Liver (tissue), 9 donors: ENCODE results near the gene TPSG1. TPM values are rescaled to one million over a fixed set of nuclear protein-coding genes. Genes with fewer than 3 reads are reported as not detected.
"Not testable (repeated sequence)": the region's sequence is repeated elsewhere in the genome, so short reads cannot be mapped to it uniquely, and the experiment has no call there.

Experiments used
- DNase-seq: peaks from one replicate; pipeline ENCODE4 v3.0.0-alpha.2; 2017; ENCODE audit warnings: low spot score
- H3K27ac ChIP-seq, 2 donors: one replicate each; pipeline ENCODE4 v1.7.0; 2013; ENCODE audit warnings: inconsistent platforms in 2 of 2, low read length in 2 of 2, control low read depth in 1 of 2, low read depth in 1 of 2, mild to moderate bottlenecking in 1 of 2
- H3K27me3 ChIP-seq, 4 donors: one replicate each; pipeline versions ENCODE4 v1.6.1 to v1.7.0; 2013; ENCODE audit warnings: low read length in 3 of 4, inconsistent platforms in 1 of 4, mild to moderate bottlenecking in 1 of 4, moderate library complexity in 1 of 4; ENCODE audit not compliant: control insufficient read depth in 4 of 4, insufficient read depth in 4 of 4
- H3K36me3 ChIP-seq, 4 donors: one replicate each; pipeline versions ENCODE4 v1.6.1 to v1.7.0; 2013; ENCODE audit warnings: low read length in 3 of 4, mild to moderate bottlenecking in 3 of 4, low read depth in 1 of 4, moderate library complexity in 1 of 4; ENCODE audit not compliant: control insufficient read depth in 4 of 4, insufficient read depth in 3 of 4
- H3K4me1 ChIP-seq, 4 donors: one replicate each; pipeline versions ENCODE4 v1.6.1 to v1.7.0; 2013; ENCODE audit warnings: low read length in 3 of 4, mild to moderate bottlenecking in 3 of 4, moderate library complexity in 1 of 4; ENCODE audit not compliant: control insufficient read depth in 4 of 4, insufficient read depth in 4 of 4
- H3K4me3 ChIP-seq, 3 donors: one replicate each; pipeline versions ENCODE4 v1.6.1 to v1.7.0; 2013; ENCODE audit warnings: low read length in 3 of 3, control low read depth in 1 of 3, low read depth in 1 of 3, mild to moderate bottlenecking in 1 of 3
- H3K9ac ChIP-seq, 2 donors: one replicate each; pipeline ENCODE4 v1.7.0; 2013; ENCODE audit warnings: low read length in 2 of 2, mild to moderate bottlenecking in 2 of 2, moderate library complexity in 2 of 2, control low read depth in 1 of 2, low read depth in 1 of 2
- H3K9me3 ChIP-seq, 4 donors: one replicate each; pipeline versions ENCODE4 v1.6.1 to v1.7.0; 2013; ENCODE audit warnings: low read length in 3 of 4; ENCODE audit not compliant: control insufficient read depth in 4 of 4
- NR2F2 ChIP-seq: IDR thresholded peaks from 2 replicates; pipeline ENCODE4 v1.6.1; 2016; ENCODE audit warnings: antibody characterized with exemption
- REST ChIP-seq: IDR thresholded peaks from 2 replicates; pipeline ENCODE4 v1.6.1; 2016; ENCODE audit warnings: antibody characterized with exemption, mild to moderate bottlenecking
- WGBS: extraction: QIAGEN DNeasy Blood & Tissue Kit; methylation state at CpG from one replicate; pipeline ENCODE4 v1.1.7; 2013; 5-methylcytosine and 5-hydroxymethylcytosine counted together
- polyA plus RNA-seq, 2 donors: library from polyadenylated mRNA; stranded (reverse) in 1 of 2; unstranded in 1 of 2; fragments of 200-250 nt in 1 of 2; fragments of >200 nt in 1 of 2; fragmentation: Nextera tagmentation in 1 of 2; extraction: Ambion mirVana in 1 of 2; gene quantifications; one replicate each; pipeline versions ENCODE4 v1.2.1 to v1.2.3, GENCODE V29; 2013 to 2015
- total RNA-seq, 2 donors: library from RNA; depleted of rRNA; stranded (reverse); fragments of >200 nt; gene quantifications; one replicate each; pipeline ENCODE4 v1.2.3, GENCODE V29; 2014
- TF ChIP-seq, protein P1 (sequence below): IDR thresholded peaks from 2 replicates; pipeline ENCODE4 v1.6.1; 2016; ENCODE audit warnings: antibody characterized with exemption
- donor health status: healthy.
- donor health status: healthy.
- donor health status: healthy.
- donor health status: healthy.
- donor health status: healthy.

TPSG1 gene
- total and polyA plus RNA-seq, 4 donors, result 0.55 TPM; not detected in 3

GRCh38 chr16:1256874-1257322, 31.8 kb upstream of the TPSG1 start (continued):
- no peak for TF ChIP-seq REST
- TF ChIP-seq, protein P1, sequence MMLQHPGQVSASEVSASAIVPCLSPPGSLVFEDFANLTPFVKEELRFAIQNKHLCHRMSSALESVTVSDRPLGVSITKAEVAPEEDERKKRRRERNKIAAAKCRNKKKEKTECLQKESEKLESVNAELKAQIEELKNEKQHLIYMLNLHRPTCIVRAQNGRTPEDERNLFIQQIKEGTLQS, result no peak
- TF ChIP-seq NR2F2, result no peak

GRCh38 chr16:1256296-1256873, 31.3 kb upstream of the TPSG1 start:
- H3K9ac ChIP-seq, H3K27ac ChIP-seq, H3K4me1 ChIP-seq, H3K27me3 ChIP-seq, H3K36me3 ChIP-seq, H3K9me3 ChIP-seq, H3K4me3 ChIP-seq, DNase-seq: not testable (repeated sequence)
- 80% methylated on average over 23 of the region's 23 CpGs for WGBS

DNA sequence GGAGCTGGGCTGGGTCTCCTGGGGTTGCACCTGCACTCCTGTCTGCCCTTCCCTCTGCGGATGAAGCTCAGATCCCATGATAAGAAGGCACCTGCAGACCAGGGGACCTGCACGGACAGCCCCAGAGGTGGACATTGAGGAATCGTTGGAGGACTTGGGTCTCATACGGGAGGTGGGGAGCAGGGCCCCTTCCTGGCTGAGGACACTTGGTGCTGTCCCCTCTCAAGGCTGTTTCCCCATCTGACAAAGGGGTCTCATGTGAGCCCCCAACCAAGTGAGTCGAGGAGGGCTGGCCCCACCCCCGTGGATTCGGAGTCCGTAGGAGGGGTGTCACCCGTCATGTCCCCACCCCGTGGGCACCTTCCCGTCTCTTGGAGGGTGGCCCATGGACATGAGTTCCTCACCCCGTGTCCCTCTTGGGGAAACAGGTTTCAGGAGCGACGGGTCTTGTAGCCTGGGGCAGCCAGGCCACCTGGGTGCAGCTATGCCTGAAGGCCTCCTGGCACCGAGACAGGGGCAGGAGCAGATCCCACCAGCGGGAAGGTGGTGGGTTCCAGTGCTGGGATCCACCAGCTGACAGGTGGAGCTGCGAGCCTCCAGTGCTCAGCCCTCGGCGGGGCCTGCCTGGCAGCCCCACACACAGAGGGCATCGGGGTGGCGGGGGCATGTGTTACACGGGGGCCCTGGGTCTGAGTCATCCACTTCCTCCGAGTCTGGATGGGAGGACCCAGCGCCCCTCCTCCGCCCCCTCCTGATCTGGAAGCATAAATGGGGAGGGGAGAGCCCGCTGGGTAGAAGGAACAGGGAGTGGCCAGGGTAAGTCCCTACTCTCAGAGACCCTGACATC, 30.4 kb upstream of the TPSG1 start, which contains the start of gene TPSD1:
Gene TPSD1 (plus strand): TSS at position 794 of the 847 bp plus-strand sequence. CDS start 212 bp downstream, outside the sequence.
- not testable (repeated sequence) for H3K27ac ChIP-seq, DNase-seq, H3K36me3 ChIP-seq, H3K9ac ChIP-seq, H3K4me3 ChIP-seq, H3K4me1 ChIP-seq, H3K9me3 ChIP-seq, H3K27me3 ChIP-seq
- WGBS, result 72% methylated on average over 25 of the region's 26 CpGs

DNA sequence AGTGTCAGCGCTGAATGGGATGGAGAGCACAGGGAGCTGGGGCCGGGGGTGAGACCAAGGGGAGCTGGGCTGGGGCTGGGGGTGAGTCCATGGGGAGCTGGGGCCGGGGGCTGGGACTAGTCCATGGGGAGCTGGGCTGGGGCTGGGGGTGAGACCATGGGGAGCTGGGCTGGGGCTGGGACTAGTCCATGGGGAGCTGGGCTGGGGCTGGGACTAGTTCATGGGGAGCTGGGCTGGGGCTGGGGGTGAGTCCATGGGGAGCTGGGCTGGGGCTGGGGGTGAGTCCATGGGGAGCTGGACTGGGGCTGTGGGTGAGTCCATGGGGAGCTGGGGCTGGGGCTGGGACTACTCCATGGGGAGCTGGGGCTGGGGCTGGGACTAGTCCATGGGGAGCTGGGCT, 29.8 kb upstream of the TPSG1 start:
- 85% methylated on average over 3 of the region's 3 CpGs for WGBS
- DNase-seq, H3K9me3 ChIP-seq, H3K9ac ChIP-seq, H3K27ac ChIP-seq, H3K4me3 ChIP-seq, H3K27me3 ChIP-seq, H3K4me1 ChIP-seq, H3K36me3 ChIP-seq: not testable (repeated sequence)

GRCh38 chr16:1253701-1254364, 28.8 kb upstream of the TPSG1 start:
- not testable (repeated sequence) for DNase-seq, H3K9me3 ChIP-seq, H3K9ac ChIP-seq, H3K27ac ChIP-seq, H3K27me3 ChIP-seq, H3K36me3 ChIP-seq, H3K4me1 ChIP-seq, H3K4me3 ChIP-seq
- WGBS, result no CpG with 5 or more reads among the region's 47 CpGs

DNA sequence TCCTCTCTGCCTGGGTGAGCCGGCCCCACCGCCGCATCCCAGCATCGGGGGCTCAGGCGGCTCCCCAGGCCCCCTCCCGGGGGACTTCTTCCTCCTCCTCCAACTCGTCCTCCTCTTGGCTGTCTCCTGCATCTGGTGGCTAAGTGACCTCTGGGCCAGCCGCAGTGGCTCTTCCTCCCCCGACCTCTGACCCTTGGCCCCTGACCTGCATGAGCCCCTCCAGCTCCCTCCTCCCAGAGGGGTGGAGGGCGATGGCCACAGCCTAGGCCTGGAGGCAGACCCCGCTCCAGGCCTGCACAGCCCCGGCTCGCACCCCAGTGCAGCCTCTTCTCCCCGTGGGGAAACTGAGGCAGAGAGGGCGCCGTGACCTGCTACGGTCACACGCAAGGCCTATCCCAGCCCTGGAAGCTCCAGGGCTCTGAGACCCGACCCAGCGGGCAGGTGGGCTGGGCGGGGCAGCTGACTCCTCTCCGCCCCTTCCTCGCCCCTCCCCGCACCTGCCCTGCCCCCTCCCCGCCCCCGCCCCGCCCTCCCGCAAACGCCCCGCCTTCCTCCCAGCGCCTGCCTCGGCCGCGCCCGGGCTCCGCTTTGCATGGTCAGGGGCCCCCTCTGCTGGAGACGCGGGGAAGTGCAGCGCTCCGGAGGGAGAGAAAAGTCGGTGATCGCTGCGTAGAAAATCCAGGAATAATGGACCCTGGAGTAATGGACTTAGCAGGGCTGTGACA, 24.1 kb upstream of the TPSG1 start:
- H3K36me3 ChIP-seq, H3K4me1 ChIP-seq, H3K4me3 ChIP-seq, H3K27me3 ChIP-seq, DNase-seq, H3K9me3 ChIP-seq, H3K27ac ChIP-seq, H3K9ac ChIP-seq: not testable (repeated sequence)
- 77% methylated on average over 6 of the region's 43 CpGs for WGBS
